Gastroesophageal sphincter (tissue), 3 donors: ENCODE measurements around the gene ANGPTL5.

Source experiments
- EP300 ChIP-seq: sonication (generic); formaldehyde crosslinking; IDR thresholded peaks from one replicate; pipeline ENCODE4 v1.6.1; 2017; ENCODE audit warnings: antibody characterized with exemption, mild to moderate bottlenecking
- POLR2A ChIP-seq, 2 donors: fragments of 450-650 bp; IDR thresholded peaks; one replicate each; pipeline ENCODE4 v1.6.1; 2017; ENCODE audit warnings: antibody characterized with exemption in 2 of 2, mild to moderate bottlenecking in 2 of 2, moderate library complexity in 1 of 2
- POLR2AphosphoS5 ChIP-seq: sonication (generic); formaldehyde crosslinking; IDR thresholded peaks from one replicate; pipeline ENCODE4 v1.6.1; 2017; ENCODE audit warnings: antibody characterized with exemption
- TF ChIP-seq, protein P1 (sequence below), 4 experiments: fragments of 200-600 bp in 2 of 4; fragments of 450-650 bp in 2 of 4; sonication (generic) in 1 of 4; IDR thresholded peaks; one replicate each; pipeline ENCODE4 v1.5.1; 2017 to 2019; ENCODE audit warnings: antibody characterized with exemption in 4 of 4, mild to moderate bottlenecking in 2 of 4, moderate library complexity in 2 of 4

DNA sequence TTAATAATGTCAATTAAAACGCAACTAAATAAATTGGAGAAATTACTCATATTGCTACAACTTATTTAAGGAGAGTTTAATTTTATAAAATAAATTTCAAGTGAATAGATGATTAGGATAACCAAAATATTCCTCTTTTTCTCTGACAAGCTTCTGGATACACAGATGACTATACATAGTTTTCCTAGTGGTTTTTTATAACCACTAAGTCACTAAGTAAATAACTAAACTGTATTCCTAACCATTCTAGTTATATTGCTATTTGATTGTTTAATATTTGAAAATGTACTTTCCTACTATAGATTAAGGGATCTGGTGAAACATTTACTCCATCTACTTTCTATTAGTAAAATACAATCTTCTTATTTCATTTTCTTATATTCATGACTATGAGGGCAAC is 4.7 kb upstream of the ANGPTL5 start:
- TF ChIP-seq POLR2A (IDR thresholded peaks at IDR 0.05) (no peak), POLR2AphosphoS5 (no peak), EP300 (no peak)
- TF ChIP-seq, protein P1, sequence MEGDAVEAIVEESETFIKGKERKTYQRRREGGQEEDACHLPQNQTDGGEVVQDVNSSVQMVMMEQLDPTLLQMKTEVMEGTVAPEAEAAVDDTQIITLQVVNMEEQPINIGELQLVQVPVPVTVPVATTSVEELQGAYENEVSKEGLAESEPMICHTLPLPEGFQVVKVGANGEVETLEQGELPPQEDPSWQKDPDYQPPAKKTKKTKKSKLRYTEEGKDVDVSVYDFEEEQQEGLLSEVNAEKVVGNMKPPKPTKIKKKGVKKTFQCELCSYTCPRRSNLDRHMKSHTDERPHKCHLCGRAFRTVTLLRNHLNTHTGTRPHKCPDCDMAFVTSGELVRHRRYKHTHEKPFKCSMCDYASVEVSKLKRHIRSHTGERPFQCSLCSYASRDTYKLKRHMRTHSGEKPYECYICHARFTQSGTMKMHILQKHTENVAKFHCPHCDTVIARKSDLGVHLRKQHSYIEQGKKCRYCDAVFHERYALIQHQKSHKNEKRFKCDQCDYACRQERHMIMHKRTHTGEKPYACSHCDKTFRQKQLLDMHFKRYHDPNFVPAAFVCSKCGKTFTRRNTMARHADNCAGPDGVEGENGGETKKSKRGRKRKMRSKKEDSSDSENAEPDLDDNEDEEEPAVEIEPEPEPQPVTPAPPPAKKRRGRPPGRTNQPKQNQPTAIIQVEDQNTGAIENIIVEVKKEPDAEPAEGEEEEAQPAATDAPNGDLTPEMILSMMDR (IDR thresholded peaks at IDR 0.05), result no peak
